Measurements from ENCODE around the gene PDLIM5. TPM values are rescaled to one million over a fixed set of nuclear protein-coding genes. Genes with fewer than 3 reads are reported as not detected.
A peak's percentile ranks its signal among the peaks of the same experiment; 100 is the strongest.

Gene PDLIM5
- polyA plus RNA-seq, 1 donor (not counting 4 experiments of a cell fraction or from before 2014, with no cell fraction given): 112 TPM

DNA sequence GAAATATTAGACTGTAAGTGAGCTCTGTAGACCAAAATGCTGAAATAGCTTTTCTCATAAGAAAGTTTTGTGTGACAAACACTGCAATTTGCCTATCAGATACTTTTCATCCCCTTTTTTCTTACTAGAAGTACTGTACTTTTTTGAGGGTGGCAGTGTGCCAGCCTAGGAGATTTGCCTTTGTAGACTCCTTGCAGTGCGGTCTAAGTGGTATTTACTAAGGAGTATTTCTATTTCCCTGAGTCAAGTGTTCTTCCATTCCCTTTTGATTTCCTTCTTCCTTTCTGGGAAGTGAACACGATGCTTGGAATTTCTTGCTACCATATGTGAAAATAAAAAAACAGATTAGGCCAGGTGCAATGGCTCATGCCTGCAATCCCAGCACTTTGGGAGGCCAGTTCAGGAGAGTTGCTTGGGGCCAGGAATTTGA, 34.6 kb downstream of the PDLIM5 start:
- Histone ChIP-seq H2AFZ (ENCODE audit: control insufficient read depth, low read length) (no peak overlapping the region), H3K9ac (ENCODE audit: control insufficient read depth, extremely low read depth, insufficient read depth, low read length) (no peak overlapping the region), H3K9me3 (ENCODE audit: control insufficient read depth, low read depth, low read length) (no peaks in the 10 kb centered on the region), H3K4me3 (ENCODE audit: control insufficient read depth in 2 of 3, extremely low read depth in 1 of 3, insufficient read depth in 2 of 3, low read depth in 1 of 3, low read length in 3 of 3) (no peak overlapping the region), H3K79me2 (ENCODE audit: control insufficient read depth, insufficient read depth, low read length) (peaks cover 54% of the 10 kb centered on the region), H3K27me3 (ENCODE audit: control insufficient read depth, extremely low read depth, insufficient read depth, low read length) (no peaks in the 10 kb centered on the region), H3K27ac (ENCODE audit: control insufficient read depth, insufficient read depth, low read length) (peak overlapping the region; percentile 70), H4K20me1 (ENCODE audit: control insufficient read depth, extremely low read depth, insufficient read depth, low read length) (no peaks in the 10 kb centered on the region), H3K36me3 (ENCODE audit: control insufficient read depth in 2 of 2, extremely low read depth in 1 of 2, insufficient read depth in 2 of 2, low read length in 2 of 2) (peaks cover 0 to 8% of the 10 kb centered on the region in 2 experiments), H3K9me1 (ENCODE audit: control insufficient read depth, extremely low read depth, insufficient read depth, low read length) (no peaks in the 10 kb centered on the region), H3K4me1 (ENCODE audit: control insufficient read depth, extremely low read depth, insufficient read depth, low read length) (peaks cover 49% of the 10 kb centered on the region), H3K4me2 (ENCODE audit: control insufficient read depth, extremely low read depth, insufficient read depth, low read depth, low read length) (no peak overlapping the region)
- DNase-seq (ENCODE audit: low read depth, low spot score) (no peak), FAIRE-seq (peak; percentile 57)
- dilution Hi-C loops (cut with MboI; ENCODE audit: extremely low pct_ligation_motif_present, low sequenced_read_pairs): no loop called here
- no peak for TF ChIP-seq EZH2 (IDR thresholded peaks at IDR 0.05; ENCODE audit: low read length)
- TF ChIP-seq, protein P1, sequence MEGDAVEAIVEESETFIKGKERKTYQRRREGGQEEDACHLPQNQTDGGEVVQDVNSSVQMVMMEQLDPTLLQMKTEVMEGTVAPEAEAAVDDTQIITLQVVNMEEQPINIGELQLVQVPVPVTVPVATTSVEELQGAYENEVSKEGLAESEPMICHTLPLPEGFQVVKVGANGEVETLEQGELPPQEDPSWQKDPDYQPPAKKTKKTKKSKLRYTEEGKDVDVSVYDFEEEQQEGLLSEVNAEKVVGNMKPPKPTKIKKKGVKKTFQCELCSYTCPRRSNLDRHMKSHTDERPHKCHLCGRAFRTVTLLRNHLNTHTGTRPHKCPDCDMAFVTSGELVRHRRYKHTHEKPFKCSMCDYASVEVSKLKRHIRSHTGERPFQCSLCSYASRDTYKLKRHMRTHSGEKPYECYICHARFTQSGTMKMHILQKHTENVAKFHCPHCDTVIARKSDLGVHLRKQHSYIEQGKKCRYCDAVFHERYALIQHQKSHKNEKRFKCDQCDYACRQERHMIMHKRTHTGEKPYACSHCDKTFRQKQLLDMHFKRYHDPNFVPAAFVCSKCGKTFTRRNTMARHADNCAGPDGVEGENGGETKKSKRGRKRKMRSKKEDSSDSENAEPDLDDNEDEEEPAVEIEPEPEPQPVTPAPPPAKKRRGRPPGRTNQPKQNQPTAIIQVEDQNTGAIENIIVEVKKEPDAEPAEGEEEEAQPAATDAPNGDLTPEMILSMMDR (optimal IDR thresholded peaks at IDR 0.05 in 1 of 3, IDR thresholded peaks at IDR 0.05 in 1 of 3, conservative IDR thresholded peaks at IDR 0.05 in 1 of 3; ENCODE audit: extremely low read depth in 1 of 3, insufficient read depth in 2 of 3, low read length in 3 of 3): no peak

DNA sequence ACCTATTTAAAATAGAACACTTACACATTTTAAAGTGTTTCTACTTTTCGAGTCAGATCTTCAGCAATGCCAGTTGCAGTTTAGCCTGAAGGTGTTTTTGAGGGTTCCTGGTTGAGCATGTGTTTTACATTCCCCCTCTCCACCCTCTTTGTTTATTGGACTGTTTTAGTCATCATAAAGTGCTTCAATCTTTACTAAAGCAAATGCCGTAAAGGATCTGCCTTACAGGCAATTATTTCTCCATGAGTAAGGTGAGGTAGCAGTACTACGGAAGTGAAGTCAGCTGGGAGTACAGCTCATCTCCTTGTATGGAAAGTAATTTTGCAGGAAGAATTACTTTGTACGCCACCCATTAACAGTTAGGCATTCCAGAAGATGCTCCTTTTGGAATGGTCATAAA, 36.9 kb downstream of the PDLIM5 start:
- TF ChIP-seq, protein P1 (optimal IDR thresholded peaks at IDR 0.05 in 1 of 3, IDR thresholded peaks at IDR 0.05 in 1 of 3, conservative IDR thresholded peaks at IDR 0.05 in 1 of 3; ENCODE audit: extremely low read depth in 1 of 3, insufficient read depth in 2 of 3, low read length in 3 of 3): no peak
- no peak for TF ChIP-seq EZH2 (IDR thresholded peaks at IDR 0.05; ENCODE audit: low read length)
- Histone ChIP-seq H3K9me3 (ENCODE audit: control insufficient read depth, low read depth, low read length) (no peaks in the 10 kb centered on the region), H3K9me1 (ENCODE audit: control insufficient read depth, extremely low read depth, insufficient read depth, low read length) (no peaks in the 10 kb centered on the region), H3K4me1 (ENCODE audit: control insufficient read depth, extremely low read depth, insufficient read depth, low read length) (peaks cover 57% of the 10 kb centered on the region), H4K20me1 (ENCODE audit: control insufficient read depth, extremely low read depth, insufficient read depth, low read length) (no peaks in the 10 kb centered on the region), H3K27me3 (ENCODE audit: control insufficient read depth, extremely low read depth, insufficient read depth, low read length) (no peaks in the 10 kb centered on the region), H3K4me3 (ENCODE audit: control insufficient read depth in 2 of 3, extremely low read depth in 1 of 3, insufficient read depth in 2 of 3, low read depth in 1 of 3, low read length in 3 of 3) (peak overlapping the region in 2 of 3 experiments; percentile 7 to 18), H3K79me2 (ENCODE audit: control insufficient read depth, insufficient read depth, low read length) (peaks cover 59% of the 10 kb centered on the region), H3K9ac (ENCODE audit: control insufficient read depth, extremely low read depth, insufficient read depth, low read length) (peak overlapping the region; percentile 31), H2AFZ (ENCODE audit: control insufficient read depth, low read length) (no peak overlapping the region), H3K27ac (ENCODE audit: control insufficient read depth, insufficient read depth, low read length) (peak overlapping the region; percentile 70), H3K4me2 (ENCODE audit: control insufficient read depth, extremely low read depth, insufficient read depth, low read depth, low read length) (peak overlapping the region; percentile 71), H3K36me3 (ENCODE audit: control insufficient read depth in 2 of 2, extremely low read depth in 1 of 2, insufficient read depth in 2 of 2, low read length in 2 of 2) (peaks cover 0 to 8% of the 10 kb centered on the region in 2 experiments)
- dilution Hi-C loops (cut with MboI; ENCODE audit: extremely low pct_ligation_motif_present, low sequenced_read_pairs): no loop called here
- FAIRE-seq: peak; percentile 93
- peak; percentile 91 for DNase-seq (ENCODE audit: low read depth, low spot score)
